Measurements from ENCODE around the gene PPL. TPM values are rescaled to one million over a fixed set of nuclear protein-coding genes. Genes with fewer than 3 reads are reported as not detected.
A peak's percentile ranks its signal among the peaks of the same experiment; 100 is the strongest.

Gene PPL
- total RNA-seq, 6 experiments from 2014 or later = 6.9 to 23.8 (median 14.4) TPM

GRCh38 chr16:4850211-4850610, 86.7 kb downstream of the PPL start:
- TF ChIP-seq CTCF (IDR thresholded peaks at IDR 0.05) (no peak), POLR2A (IDR thresholded peaks at IDR 0.05) (no peak)
- 80% methylated on average over 3 of the region's 3 CpGs for WGBS (ENCODE audit: insufficient coverage, low coverage, low lambda C conversion rate, missing lambda C conversion rate)
- no peak overlapping the region for H3K27ac ChIP-seq
- no peak for ATAC-seq
- no peak overlapping the region for H3K4me3 ChIP-seq
- intact Hi-C loops (cut with DNase I) = no loop called here
- H3K36me3 ChIP-seq = peaks cover 0 to 22% (median 2%) of the 10 kb centered on the region in 4 donors
- peaks cover 0 to 41% (median 14%) of the 10 kb centered on the region in 4 donors for H3K4me1 ChIP-seq
- DNase-seq = no peak
- H3K27me3 ChIP-seq = no peaks in the 10 kb centered on the region
- H3K9me3 ChIP-seq = no peaks in the 10 kb centered on the region

GRCh38 chr16:4847774-4848587, 89.0 kb downstream of the PPL start:
- H3K4me3 ChIP-seq = peak overlapping the region; percentile 85 to 97 (median 89)
- H3K36me3 ChIP-seq = peaks cover 0 to 22% (median 10%) of the 10 kb centered on the region in 4 donors
- peak; percentile 5 to 42 (median 22) for ATAC-seq
- WGBS (ENCODE audit: insufficient coverage, low coverage, low lambda C conversion rate, missing lambda C conversion rate) = 0% methylated on average over 37 of the region's 83 CpGs
- DNase-seq = peak; percentile 56 to 76 (median 71)
- no peaks in the 10 kb centered on the region for H3K9me3 ChIP-seq
- peaks cover 0 to 41% (median 14%) of the 10 kb centered on the region in 4 donors for H3K4me1 ChIP-seq
- H3K27me3 ChIP-seq = no peaks in the 10 kb centered on the region
- intact Hi-C loops (cut with DNase I) = no loop called here
- TF ChIP-seq POLR2A (IDR thresholded peaks at IDR 0.05) (no peak), CTCF (IDR thresholded peaks at IDR 0.05) (no peak)
- H3K27ac ChIP-seq = peak overlapping the region; percentile 87 to 96 (median 93)

GRCh38 chr16:4846901-4847773, 89.8 kb downstream of the PPL start, which contains the start of the genes GLYR1 and UBN1:
Gene GLYR1, minus strand, starts transcription at chr16:4847288. Its CDS starts 23 bp downstream, at chr16:4847265.
Gene UBN1, plus strand, starts transcription at chr16:4847481. Its CDS starts 5,437 bp downstream, at chr16:4852918.
- H3K9me3 ChIP-seq = no peaks in the 10 kb centered on the region
- ATAC-seq (peak; percentile 93 to 95 (median 93)), DNase-seq (peak; percentile 99 to 100 (median 100))
- H3K36me3 ChIP-seq = peaks cover 0 to 30% (median 15%) of the 10 kb centered on the region in 4 donors
- H3K27me3 ChIP-seq = no peaks in the 10 kb centered on the region
- peak within 1 kb of the TSS; percentile 85 to 97 (median 89) for H3K4me3 ChIP-seq
- intact Hi-C loops (cut with DNase I) = no loop called here
- H3K27ac ChIP-seq = peak within 1 kb of the TSS; percentile 87 to 96 (median 93)
- H3K4me1 ChIP-seq = peaks cover 0 to 39% (median 14%) of the 10 kb centered on the region in 4 donors
- TF ChIP-seq CTCF (IDR thresholded peaks at IDR 0.05) (no peak), POLR2A (IDR thresholded peaks at IDR 0.05) (peak; percentile 88)
- no CpG with 5 or more reads among the region's 126 CpGs for WGBS (ENCODE audit: insufficient coverage, low coverage, low lambda C conversion rate, missing lambda C conversion rate)

- intact Hi-C loops (cut with DNase I) = no loop called here
- 0% methylated on average over 2 of the region's 27 CpGs for WGBS (ENCODE audit: insufficient coverage, low coverage, low lambda C conversion rate, missing lambda C conversion rate)
Observed at GRCh38 chr16:4846503-4846900, 90.4 kb downstream of the PPL start.

More at GRCh38 chr16:4846503-4846900, 90.4 kb downstream of the PPL start:
- Histone ChIP-seq H3K4me1 (peaks cover 0 to 32% (median 14%) of the 10 kb centered on the region in 4 donors), H3K9me3 (no peaks in the 10 kb centered on the region), H3K36me3 (peaks cover 0 to 36% (median 17%) of the 10 kb centered on the region in 4 donors), H3K27ac (peak overlapping the region; percentile 87 to 96 (median 93)), H3K4me3 (peak overlapping the region; percentile 85 to 97 (median 89)), H3K27me3 (no peaks in the 10 kb centered on the region)
- TF ChIP-seq CTCF (IDR thresholded peaks at IDR 0.05) (no peak), POLR2A (IDR thresholded peaks at IDR 0.05) (peak; percentile 11)
- ATAC-seq (peak; percentile 46 to 60 (median 53)), DNase-seq (peak; percentile 73 to 79 (median 74))

All from right lobe of liver (tissue), 6 donors.